GM21723 (cell line): ENCODE results near the gene KLHDC7B.
"Not testable (repeated sequence)": the region's sequence is repeated elsewhere in the genome, so short reads cannot be mapped to it uniquely, and the experiment has no call there.

ENCODE experiments used
- ATAC-seq: cut with Tn5 transposase; IDR thresholded peaks from one replicate; pipeline ENCODE4 v1.9.1; 2021; ENCODE audit warnings: mild to moderate bottlenecking, moderate library complexity; ENCODE audit not compliant: unreplicated experiment

The KLHDC7B gene

DNA sequence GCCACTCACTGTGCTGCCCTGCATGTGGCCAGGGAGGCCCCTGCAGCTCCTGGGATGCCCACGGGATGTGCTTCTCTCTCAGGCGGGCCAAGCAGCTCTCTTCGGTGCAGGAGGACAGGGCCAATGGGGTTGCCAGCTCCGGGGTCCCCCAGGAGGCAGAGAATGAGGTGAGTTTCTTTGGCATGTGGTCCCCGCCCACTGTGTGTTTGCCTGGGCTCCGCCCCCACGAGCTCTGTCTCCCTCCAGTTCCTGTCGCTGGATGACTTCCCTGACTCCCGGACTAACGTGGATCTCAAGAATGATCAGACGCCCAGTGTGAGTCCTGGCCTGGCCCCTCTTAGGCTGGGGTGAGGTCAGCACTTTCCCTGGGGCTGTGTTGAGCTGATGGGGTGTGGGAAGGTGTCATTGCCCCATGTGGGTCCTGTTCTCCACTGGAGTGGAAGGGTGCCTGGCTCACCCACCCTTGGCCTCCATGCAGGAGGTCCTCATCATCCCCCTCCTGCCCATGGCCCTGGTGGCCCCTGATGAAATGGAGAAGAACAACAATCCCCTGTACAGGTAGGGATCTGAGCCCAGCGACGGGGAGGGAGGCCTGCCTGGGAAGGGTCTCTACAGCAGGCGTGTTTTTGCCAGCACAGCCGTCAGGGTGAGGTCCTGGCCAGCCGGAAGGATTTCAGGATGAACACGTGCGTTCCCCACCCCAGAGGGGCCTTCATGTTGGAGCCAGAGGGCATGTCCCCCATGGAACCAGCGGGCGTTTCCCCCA is 28.0 kb upstream of the KLHDC7B start:
- ATAC-seq: no peak

DNA sequence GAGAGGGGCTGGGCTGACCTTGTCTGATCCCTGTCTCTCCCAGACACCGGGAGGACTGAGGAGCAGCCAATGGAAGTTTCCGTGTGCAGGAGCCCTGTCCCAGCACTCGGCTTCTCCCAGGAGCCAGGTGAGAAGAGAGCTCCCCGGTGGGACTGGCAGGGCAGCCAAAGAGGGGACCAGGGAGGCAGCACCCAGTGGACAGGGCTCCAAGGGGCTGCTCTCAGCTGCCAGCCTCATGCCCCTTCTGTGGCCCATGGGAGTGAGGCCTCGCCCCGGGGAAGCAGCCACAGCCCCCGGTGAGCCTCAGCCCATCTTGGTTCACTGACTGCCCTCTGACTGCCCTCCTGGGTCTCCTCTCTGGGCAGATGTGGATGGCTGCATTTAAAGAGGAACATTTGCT is 27.1 kb upstream of the KLHDC7B start:
- ATAC-seq: no peak

GRCh38 chr22:50519151-50519550 is 26.5 kb upstream of the KLHDC7B start:
- ATAC-seq: no peak

GRCh38 chr22:50520184-50520583 is 25.5 kb upstream of the KLHDC7B start:
- ATAC-seq: not testable (repeated sequence)

- ATAC-seq: no peak
Observed at GRCh38 chr22:50520826-50521453, 24.8 kb upstream of the KLHDC7B start.

DNA sequence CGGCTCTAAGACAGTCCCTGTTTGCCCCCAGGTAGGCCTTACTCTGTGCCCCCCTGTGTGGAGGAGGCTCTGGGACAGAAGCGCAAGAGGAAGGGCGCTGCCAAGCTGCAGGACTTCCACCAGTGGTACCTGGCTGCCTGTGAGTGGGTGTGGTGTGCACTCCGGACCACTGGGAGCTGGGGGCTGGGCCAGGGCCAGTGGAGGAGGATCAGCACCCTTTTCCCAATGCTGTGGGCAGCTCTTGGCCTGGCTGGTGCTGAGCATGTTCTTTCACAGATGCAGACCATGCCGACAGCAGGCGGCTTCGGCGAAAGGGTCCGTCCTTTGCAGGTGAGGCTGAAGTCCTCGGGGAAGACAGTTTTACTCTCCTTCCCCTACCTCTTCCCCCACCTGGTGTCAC is 24.0 kb upstream of the KLHDC7B start:
- ATAC-seq: no peak

DNA sequence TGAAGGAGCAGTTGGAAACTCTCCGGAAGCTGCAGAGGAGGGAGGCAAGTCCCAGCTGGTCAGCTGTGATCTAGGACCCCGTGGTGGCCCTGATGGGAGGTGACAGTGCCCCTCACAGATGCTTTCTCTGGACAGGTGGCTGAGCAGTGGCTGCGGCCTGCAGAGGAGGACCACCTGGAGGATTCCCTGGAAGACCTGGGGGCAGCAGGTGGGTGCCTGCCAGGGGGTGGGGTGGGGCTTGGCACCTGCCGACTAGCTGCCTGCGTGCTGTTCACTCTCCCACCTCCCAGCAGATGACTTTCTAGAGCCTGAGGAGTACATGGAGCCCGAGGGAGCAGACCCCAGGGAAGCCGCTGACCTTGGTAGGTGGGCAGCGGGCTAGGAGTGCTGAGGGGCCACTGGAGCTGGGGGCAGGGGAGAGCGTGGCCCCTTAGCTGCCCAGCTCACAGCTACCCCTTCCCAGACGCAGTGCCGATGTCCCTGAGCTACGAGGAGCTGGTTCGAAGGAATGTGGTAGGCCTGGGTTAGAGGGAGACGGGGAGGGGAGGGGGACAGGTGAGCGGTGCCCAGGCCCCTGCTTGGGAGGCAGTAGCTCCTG is 23.4 kb upstream of the KLHDC7B start:
- no peak for ATAC-seq

DNA sequence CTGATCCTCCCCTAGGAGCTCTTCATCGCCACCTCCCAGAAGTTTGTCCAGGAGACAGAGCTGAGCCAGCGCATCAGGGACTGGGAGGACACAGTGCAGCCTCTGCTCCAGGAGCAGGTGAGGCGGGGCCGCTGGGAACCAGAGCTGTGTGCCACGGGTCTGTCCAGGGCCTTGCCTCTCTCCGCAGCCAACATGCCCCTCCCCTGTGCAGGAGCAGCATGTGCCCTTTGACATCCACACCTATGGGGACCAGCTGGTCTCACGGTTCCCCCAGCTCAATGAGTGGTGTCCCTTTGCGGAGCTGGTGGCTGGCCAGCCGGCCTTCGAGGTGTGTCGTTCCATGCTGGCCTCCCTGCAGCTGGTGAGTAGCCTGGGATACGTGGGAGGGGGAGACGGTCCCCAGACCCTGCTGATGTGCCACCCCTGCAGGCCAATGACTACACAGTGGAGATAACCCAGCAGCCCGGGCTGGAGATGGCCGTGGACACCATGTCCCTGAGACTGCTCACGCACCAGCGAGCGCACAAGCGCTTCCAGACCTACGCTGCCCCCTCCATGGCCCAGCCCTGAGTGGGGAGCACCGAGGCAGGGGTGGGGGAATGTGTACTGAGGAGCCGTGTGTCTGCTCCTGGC is 22.8 kb upstream of the KLHDC7B start:
- no peak for ATAC-seq

DNA sequence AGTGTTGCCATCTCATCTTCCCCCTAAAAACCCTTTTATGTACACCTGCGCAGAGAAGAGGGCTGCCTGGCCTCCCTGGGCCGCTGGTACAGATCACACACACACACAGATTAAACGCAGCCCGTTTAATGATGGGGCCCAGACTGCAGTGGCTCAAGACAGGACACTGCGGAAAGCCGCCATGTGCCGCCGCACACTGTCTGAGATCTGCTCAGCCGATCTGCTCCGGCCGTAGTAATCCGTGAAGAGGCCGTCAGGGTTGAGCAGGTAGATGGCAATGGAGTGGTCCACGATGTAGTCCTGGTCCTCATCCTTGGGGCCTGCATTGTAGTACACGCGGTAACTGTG is 22.3 kb upstream of the KLHDC7B start:
- no peak for ATAC-seq

DNA sequence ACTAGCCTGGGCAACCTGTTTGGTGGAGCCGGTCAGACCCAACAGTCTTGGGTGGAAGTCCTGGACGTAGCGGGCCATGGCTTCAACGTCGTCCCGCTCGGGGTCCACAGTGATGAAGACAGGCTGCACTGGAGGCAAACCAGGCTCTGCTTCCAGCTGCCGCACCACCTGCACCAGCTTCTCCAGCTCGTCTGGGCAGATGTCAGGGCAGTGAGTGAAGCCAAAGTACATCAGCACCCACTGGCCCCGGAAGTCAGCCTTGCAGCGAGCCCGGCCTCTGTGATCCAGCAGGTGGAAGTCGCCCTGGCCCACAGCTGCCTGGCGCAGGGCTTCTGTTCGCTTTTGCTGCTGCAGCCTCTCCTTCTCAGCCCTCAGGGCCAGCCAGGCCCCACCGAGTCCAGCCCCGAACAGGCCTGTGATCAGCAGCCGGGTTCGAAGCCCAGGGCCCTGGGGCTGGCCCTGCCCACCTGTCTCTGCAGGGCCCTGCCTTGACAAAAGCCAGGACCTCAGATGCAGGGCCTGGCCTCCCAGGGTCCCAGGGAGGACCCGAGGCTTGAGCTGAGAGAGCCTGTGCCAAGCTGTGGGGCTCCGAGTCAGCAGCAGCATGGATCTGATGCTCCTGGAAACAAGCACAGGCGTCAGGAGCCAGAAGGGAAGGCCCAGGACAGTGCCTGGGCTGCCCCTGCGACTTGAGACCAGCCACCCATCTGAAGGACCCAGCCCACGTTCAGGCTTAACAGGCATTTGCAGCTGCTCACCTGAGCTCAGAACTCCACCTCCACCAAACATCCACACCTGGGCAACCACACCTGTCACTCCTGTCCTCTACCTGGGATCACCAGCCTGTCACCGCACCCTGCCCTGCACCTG is 21.7 kb upstream of the KLHDC7B start:
- no peak for ATAC-seq

DNA sequence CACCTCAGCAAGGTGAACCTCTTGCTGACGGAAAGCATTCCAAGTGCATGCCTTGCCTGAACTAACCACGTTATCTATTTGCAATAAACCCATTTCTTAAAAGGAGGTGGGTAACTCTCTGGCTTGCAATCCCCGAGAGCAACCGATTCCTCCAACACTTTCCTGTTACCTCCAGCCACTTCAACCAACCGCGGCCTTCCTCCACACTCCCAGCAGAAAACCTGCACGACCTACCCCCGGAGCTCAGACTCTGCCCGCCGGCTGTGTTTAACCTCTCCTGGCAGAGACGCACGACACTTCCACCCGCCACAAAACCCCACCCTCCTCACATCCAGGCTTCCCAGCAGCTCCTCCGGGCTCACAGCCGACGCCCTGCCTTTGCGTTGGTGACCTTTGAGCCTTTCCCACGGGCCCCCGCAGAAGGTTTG is 21.0 kb upstream of the KLHDC7B start:
- no peak for ATAC-seq

DNA sequence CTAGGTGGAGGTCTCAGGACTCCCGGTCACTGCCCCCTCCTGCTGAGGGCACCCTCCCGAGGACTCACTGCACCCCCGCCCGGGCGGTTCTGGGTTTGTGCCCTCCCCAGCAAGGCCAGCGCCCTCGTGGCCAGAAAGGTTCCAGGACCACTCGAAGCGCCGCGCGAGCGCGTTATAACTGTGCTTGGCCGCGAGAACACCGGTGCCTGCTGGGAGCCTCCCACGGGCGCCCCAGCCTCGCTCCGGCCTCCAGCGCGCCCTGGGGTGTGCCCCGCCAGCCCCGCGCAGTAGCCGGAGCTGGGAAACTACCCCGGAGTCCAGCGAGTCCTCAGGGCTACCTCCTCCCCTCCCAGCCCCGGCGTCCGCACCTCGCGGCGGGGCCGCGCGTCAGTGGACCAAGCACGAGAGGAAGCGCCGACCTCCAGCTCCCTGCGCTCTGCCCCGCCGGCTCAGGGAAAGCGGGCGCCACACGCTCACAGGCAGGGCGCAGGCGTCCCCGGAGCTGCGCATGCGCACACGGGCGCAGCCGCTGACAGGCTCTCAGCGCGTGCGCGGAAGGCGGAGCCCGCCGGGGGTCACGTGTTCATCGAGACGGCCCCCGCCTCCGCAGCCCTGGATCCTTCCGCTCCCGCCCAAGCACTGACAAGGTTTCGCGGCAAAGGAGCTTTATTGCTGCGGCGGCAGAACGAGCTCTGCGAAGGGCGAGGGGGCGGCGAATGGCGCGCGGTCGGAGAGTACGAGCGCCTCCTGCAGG is 20.4 kb upstream of the KLHDC7B start, which contains the start of gene SCO2:
Gene SCO2, minus strand, starts transcription at position 495 of the 754 bp plus-strand sequence. CDS start 1,187 bp downstream, outside the sequence.
- peak; percentile 31 for ATAC-seq

GRCh38 chr22:50525858-50526107 is 19.9 kb upstream of the KLHDC7B start:
- ATAC-seq: no peak

DNA sequence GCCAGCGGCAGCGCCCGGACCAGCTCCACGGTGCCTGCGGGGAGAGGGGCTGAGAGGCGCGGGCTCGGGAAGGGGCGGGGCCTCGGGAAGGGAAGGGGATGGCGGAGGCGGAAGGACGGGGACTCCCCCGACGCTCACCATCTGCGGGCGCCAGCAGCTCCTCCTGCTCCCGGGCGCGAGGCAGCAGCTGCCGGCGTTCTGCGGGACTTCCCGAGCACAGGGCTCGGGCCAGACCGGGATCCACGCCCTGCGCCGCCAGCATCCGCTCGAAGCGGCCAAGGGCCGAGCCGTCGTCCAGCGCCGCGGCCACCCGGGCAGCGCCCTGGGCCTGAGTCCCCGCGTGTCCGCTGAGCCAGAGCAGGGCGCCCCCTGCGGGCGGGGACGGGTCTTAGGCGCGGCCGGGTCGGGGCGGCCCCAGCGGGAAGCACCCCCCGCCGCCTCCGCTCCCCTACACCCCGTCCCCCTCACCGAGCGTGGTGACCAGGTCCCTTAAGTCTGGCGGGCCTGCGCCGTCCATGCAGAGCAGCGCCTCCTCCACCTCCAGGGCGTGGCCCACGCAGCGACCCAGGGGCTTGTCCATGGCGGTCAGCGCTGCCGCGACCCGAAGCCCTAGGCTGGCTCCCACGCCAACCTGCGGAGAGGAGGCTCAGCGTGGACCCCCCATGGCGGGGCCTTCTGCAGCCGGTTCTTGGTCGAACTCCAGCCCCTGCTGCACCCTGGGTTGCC is 19.4 kb upstream of the KLHDC7B start:
- peak; percentile 36 for ATAC-seq

GRCh38 chr22:50526834-50527801 is 18.6 kb upstream of the KLHDC7B start:
- ATAC-seq: no peak

GRCh38 chr22:50527921-50528681 is 17.6 kb upstream of the KLHDC7B start:
- no peak for ATAC-seq

DNA sequence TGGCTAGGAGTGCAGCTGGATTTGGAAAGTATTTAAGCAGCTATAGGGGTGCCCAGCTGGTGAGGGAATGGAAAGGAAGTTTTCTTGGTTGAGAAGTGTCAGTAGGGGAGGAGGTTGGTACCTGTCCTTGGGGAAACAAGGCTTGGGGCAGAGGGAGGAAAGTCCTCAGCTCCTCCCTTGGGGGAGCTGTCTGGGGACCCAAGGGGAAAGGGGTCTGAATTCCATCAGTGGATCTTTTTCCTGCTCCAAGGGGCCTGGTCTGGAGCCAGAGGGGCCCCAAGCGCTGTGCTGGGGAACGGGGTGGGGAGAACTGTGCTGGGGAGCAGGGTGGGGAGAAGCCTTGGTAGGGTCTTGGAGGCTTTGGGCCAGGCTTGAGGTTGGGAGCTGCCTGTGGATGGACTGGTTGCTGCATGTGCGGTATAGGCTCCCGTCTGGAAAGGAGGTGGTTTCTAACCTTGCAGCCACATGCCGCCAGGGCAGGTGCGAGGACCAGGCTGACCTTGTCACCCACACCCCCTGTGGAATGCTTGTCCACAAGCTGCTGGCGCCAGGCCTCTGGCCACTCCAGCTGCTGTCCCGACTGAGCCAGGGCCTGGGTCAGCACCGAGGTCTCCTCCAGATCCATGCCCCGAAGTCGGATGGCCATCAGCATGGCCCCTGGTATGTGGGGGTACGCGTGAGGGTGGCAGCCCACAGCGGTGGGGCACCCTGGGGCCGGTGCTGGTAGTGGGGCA is 16.9 kb upstream of the KLHDC7B start:
- no peak for ATAC-seq
